Measurements from ENCODE around the gene MMP3. TPM values are rescaled to one million over a fixed set of nuclear protein-coding genes. Genes with fewer than 3 reads are reported as not detected.

MMP3 gene
- total RNA-seq, 1 donor from 2014 or later = not detected

- ATAC-seq = no peak
These were observed 14.0 kb downstream of the MMP3 start for GRCh38 chr11:102829316-102830000.

GRCh38 chr11:102824556-102824955, 18.9 kb downstream of the MMP3 start:
- no peaks in the 10 kb centered on the region for H3K27me3 ChIP-seq (ENCODE audit: low read depth)
- H3K27ac ChIP-seq = no peak overlapping the region
- TF ChIP-seq, protein P1, sequence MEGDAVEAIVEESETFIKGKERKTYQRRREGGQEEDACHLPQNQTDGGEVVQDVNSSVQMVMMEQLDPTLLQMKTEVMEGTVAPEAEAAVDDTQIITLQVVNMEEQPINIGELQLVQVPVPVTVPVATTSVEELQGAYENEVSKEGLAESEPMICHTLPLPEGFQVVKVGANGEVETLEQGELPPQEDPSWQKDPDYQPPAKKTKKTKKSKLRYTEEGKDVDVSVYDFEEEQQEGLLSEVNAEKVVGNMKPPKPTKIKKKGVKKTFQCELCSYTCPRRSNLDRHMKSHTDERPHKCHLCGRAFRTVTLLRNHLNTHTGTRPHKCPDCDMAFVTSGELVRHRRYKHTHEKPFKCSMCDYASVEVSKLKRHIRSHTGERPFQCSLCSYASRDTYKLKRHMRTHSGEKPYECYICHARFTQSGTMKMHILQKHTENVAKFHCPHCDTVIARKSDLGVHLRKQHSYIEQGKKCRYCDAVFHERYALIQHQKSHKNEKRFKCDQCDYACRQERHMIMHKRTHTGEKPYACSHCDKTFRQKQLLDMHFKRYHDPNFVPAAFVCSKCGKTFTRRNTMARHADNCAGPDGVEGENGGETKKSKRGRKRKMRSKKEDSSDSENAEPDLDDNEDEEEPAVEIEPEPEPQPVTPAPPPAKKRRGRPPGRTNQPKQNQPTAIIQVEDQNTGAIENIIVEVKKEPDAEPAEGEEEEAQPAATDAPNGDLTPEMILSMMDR (IDR thresholded peaks at IDR 0.05) = no peak
- H3K4me3 ChIP-seq = no peak overlapping the region
- ATAC-seq = peak in 1 of 2 donors; percentile 37
- intact Hi-C loops (cut with DNase I) = no loop called here
- no peaks in the 10 kb centered on the region for H3K4me1 ChIP-seq
- DNase-seq = no peak
- H3K9me3 ChIP-seq = no peaks in the 10 kb centered on the region
- no peaks in the 10 kb centered on the region for H3K36me3 ChIP-seq

More at GRCh38 chr11:102829316-102830000, 14.0 kb downstream of the MMP3 start:
- no peaks in the 10 kb centered on the region for H3K4me1 ChIP-seq
- TF ChIP-seq, protein P1 (IDR thresholded peaks at IDR 0.05) = no peak
- no peak overlapping the region for H3K27ac ChIP-seq
- no peaks in the 10 kb centered on the region for H3K27me3 ChIP-seq (ENCODE audit: low read depth)
- no peak overlapping the region for H3K4me3 ChIP-seq
- no peaks in the 10 kb centered on the region for H3K9me3 ChIP-seq
- intact Hi-C loops (cut with DNase I) = no loop called here
- DNase-seq = no peak
- no peaks in the 10 kb centered on the region for H3K36me3 ChIP-seq

- no peaks in the 10 kb centered on the region for H3K9me3 ChIP-seq
- no peak overlapping the region for H3K27ac ChIP-seq
- H3K27me3 ChIP-seq (ENCODE audit: low read depth) = no peaks in the 10 kb centered on the region
- no peaks in the 10 kb centered on the region for H3K4me1 ChIP-seq
- intact Hi-C loops (cut with DNase I) = no loop called here
- TF ChIP-seq, protein P1 (IDR thresholded peaks at IDR 0.05) = no peak
- ATAC-seq (no peak), DNase-seq (no peak)
- no peaks in the 10 kb centered on the region for H3K36me3 ChIP-seq
- H3K4me3 ChIP-seq = no peak overlapping the region
These were observed 23.9 kb downstream of the MMP3 start for GRCh38 chr11:102819491-102819890.

DNA sequence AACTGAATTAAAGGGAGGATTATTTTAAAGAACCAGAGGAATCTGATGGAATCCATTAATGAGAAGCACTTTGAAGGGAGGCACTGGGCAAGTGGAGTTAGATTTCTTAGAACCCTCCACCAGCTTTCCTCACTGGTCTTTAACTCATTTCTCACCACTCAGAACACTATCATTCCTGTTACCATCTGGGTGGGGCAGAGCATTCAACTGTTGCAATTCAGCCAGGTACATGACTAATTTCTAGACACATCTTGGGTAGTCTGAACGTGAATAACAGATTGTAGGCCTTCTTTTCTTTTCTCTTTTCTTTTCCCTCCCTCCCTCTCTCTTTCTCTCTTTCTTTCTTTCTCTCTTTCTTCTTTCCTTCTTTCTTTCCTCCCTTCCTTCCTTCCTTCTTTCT, 29.9 kb downstream of the MMP3 start:
- no peak for DNase-seq
- H3K36me3 ChIP-seq = no peaks in the 10 kb centered on the region
- intact Hi-C loops (cut with DNase I) = no loop called here
- H3K4me3 ChIP-seq = no peak overlapping the region
- no peaks in the 10 kb centered on the region for H3K4me1 ChIP-seq
- no peaks in the 10 kb centered on the region for H3K27me3 ChIP-seq (ENCODE audit: low read depth)
- no peaks in the 10 kb centered on the region for H3K9me3 ChIP-seq
- no peak overlapping the region for H3K27ac ChIP-seq
- TF ChIP-seq, protein P1 (IDR thresholded peaks at IDR 0.05) = no peak
- ATAC-seq = no peak

DNA sequence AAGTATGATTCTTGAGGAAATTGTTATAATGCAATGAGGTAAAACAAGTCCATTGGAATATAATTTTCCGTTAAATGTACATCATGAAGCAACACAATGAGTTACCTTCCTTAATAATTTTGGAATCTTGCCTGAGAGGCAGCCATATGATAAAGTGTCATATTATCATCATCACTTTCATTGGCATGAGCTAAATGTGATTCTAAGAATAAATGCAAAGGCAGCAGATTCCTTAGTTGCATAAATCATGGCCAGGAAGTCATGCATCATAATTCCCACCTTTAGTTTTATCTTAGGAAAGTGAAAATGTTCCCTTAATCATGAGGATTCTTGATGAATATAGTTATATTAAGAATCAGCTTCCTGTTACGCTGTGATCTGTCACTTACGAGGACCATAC, 31.2 kb downstream of the MMP3 start:
- Histone ChIP-seq H3K27me3 (ENCODE audit: low read depth) (no peaks in the 10 kb centered on the region), H3K4me3 (no peak overlapping the region), H3K4me1 (no peaks in the 10 kb centered on the region), H3K9me3 (no peaks in the 10 kb centered on the region), H3K27ac (no peak overlapping the region), H3K36me3 (no peaks in the 10 kb centered on the region)
- DNase-seq = no peak
- no peak for ATAC-seq
- TF ChIP-seq, protein P1 (IDR thresholded peaks at IDR 0.05) = no peak
- intact Hi-C loops (cut with DNase I) = no loop called here
